ENCODE results near the gene ART5.
"Not testable (repeated sequence)": the region's sequence is repeated elsewhere in the genome, so short reads cannot be mapped to it uniquely, and the experiment has no call there.

ART5 gene

GRCh38 chr11:3605283-3605662, 36.5 kb downstream of the ART5 start:
- H3K9me3 ChIP-seq (ENCODE audit: control insufficient read depth, insufficient read depth, low read length): no peaks in the 10 kb centered on the region
- H3K27me3 ChIP-seq (ENCODE audit: control insufficient read depth, insufficient read depth, low read length): no peaks in the 10 kb centered on the region
- no peak overlapping the region for H3K4me3 ChIP-seq (ENCODE audit: low read length)
- DNase-seq (ENCODE audit: low read depth, low spot score): no peak
- WGBS (ENCODE audit: insufficient coverage, insufficient read length): no CpG with 5 or more reads among the region's 3 CpGs
- no peaks in the 10 kb centered on the region for H3K36me3 ChIP-seq (ENCODE audit: control insufficient read depth, insufficient read depth, low read length)
- H3K27ac ChIP-seq (ENCODE audit: low read length): no peak overlapping the region
- no peaks in the 10 kb centered on the region for H3K4me1 ChIP-seq (ENCODE audit: control insufficient read depth, insufficient read depth, low read length)

DNA sequence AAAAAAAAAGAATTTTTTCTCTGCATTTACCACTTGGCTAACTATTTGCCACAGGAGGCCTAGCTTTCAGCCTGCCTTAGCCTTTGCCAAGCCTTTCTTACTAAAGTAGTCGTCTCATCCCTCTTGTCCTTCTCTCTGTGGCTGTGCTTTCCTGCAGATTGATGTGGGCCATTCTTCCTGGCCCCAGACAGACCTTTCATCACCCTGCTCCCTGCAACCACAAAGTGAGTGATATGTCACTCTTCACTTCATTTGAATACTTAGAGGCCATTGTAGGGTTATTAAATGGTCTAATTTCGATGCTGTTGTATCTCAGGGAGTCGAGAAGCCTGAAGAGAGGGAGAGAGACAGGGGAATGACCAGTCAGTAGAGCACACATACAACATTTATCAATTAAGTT, 37.6 kb downstream of the ART5 start:
- Histone ChIP-seq H3K4me3 (ENCODE audit: low read length) (no peak overlapping the region), H3K27me3 (ENCODE audit: control insufficient read depth, insufficient read depth, low read length) (no peaks in the 10 kb centered on the region), H3K9me3 (ENCODE audit: control insufficient read depth, insufficient read depth, low read length) (no peaks in the 10 kb centered on the region), H3K4me1 (ENCODE audit: control insufficient read depth, insufficient read depth, low read length) (no peaks in the 10 kb centered on the region), H3K36me3 (ENCODE audit: control insufficient read depth, insufficient read depth, low read length) (no peaks in the 10 kb centered on the region), H3K27ac (ENCODE audit: low read length) (no peak overlapping the region)
- no CpG with 5 or more reads among the region's 3 CpGs for WGBS (ENCODE audit: insufficient coverage, insufficient read length)
- no peak for DNase-seq (ENCODE audit: low read depth, low spot score)

- not testable (repeated sequence) for DNase-seq (ENCODE audit: low read depth, low spot score); H3K4me3 ChIP-seq (ENCODE audit: low read length); H3K9me3 ChIP-seq (ENCODE audit: control insufficient read depth, insufficient read depth, low read length); H3K27ac ChIP-seq (ENCODE audit: low read length); H3K4me1 ChIP-seq (ENCODE audit: control insufficient read depth, insufficient read depth, low read length); H3K27me3 ChIP-seq (ENCODE audit: control insufficient read depth, insufficient read depth, low read length); H3K36me3 ChIP-seq (ENCODE audit: control insufficient read depth, insufficient read depth, low read length)
- WGBS (ENCODE audit: insufficient coverage, insufficient read length): no CpG with 5 or more reads among the region's 10 CpGs
Observed at GRCh38 chr11:3600201-3600600, 41.6 kb downstream of the ART5 start.

DNA sequence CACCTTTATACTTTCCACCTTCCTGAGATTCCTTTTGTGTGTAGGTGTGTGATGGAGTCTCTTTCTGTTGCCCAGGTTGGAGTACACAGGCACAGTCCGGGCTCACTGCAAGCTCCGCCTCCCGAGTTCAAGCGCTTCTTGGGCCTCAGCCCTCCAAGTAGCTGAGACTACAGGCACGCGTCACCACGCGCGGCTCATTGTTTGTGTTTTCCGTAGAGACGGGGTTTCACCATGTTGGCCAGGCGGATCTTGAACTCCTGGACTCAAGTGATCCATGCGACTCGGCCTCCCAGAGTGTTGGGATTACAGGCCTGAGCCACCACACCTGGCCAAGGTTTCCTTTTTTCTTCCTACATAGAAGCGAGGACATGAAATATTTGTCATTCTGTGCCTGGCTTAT, 44.0 kb downstream of the ART5 start:
- not testable (repeated sequence) for H3K36me3 ChIP-seq (ENCODE audit: control insufficient read depth, insufficient read depth, low read length); H3K9me3 ChIP-seq (ENCODE audit: control insufficient read depth, insufficient read depth, low read length); DNase-seq (ENCODE audit: low read depth, low spot score); H3K4me3 ChIP-seq (ENCODE audit: low read length); H3K27ac ChIP-seq (ENCODE audit: low read length); H3K4me1 ChIP-seq (ENCODE audit: control insufficient read depth, insufficient read depth, low read length); H3K27me3 ChIP-seq (ENCODE audit: control insufficient read depth, insufficient read depth, low read length)
- WGBS (ENCODE audit: insufficient coverage, insufficient read length): no CpG with 5 or more reads among the region's 15 CpGs

GRCh38 chr11:3591326-3591725, 50.5 kb downstream of the ART5 start:
- WGBS (ENCODE audit: insufficient coverage, insufficient read length): no CpG with 5 or more reads among the region's 24 CpGs
- not testable (repeated sequence) for H3K27ac ChIP-seq (ENCODE audit: low read length); H3K27me3 ChIP-seq (ENCODE audit: control insufficient read depth, insufficient read depth, low read length); H3K9me3 ChIP-seq (ENCODE audit: control insufficient read depth, insufficient read depth, low read length); H3K4me3 ChIP-seq (ENCODE audit: low read length); H3K4me1 ChIP-seq (ENCODE audit: control insufficient read depth, insufficient read depth, low read length); DNase-seq (ENCODE audit: low read depth, low spot score); H3K36me3 ChIP-seq (ENCODE audit: control insufficient read depth, insufficient read depth, low read length)

- H3K27ac ChIP-seq (ENCODE audit: low read length); H3K36me3 ChIP-seq (ENCODE audit: control insufficient read depth, insufficient read depth, low read length); H3K4me3 ChIP-seq (ENCODE audit: low read length); DNase-seq (ENCODE audit: low read depth, low spot score); H3K9me3 ChIP-seq (ENCODE audit: control insufficient read depth, insufficient read depth, low read length); H3K27me3 ChIP-seq (ENCODE audit: control insufficient read depth, insufficient read depth, low read length); H3K4me1 ChIP-seq (ENCODE audit: control insufficient read depth, insufficient read depth, low read length): not testable (repeated sequence)
- no CpG with 5 or more reads among the region's 2 CpGs for WGBS (ENCODE audit: insufficient coverage, insufficient read length)
Observed at GRCh38 chr11:3590193-3590592, 51.6 kb downstream of the ART5 start.

- not testable (repeated sequence) for DNase-seq (ENCODE audit: low read depth, low spot score)
Observed at GRCh38 chr11:3588776-3589175, 53.0 kb downstream of the ART5 start.

More at GRCh38 chr11:3588776-3589175, 53.0 kb downstream of the ART5 start:
- not testable (repeated sequence) for H3K27me3 ChIP-seq (ENCODE audit: control insufficient read depth, insufficient read depth, low read length); H3K9me3 ChIP-seq (ENCODE audit: control insufficient read depth, insufficient read depth, low read length); H3K36me3 ChIP-seq (ENCODE audit: control insufficient read depth, insufficient read depth, low read length); H3K27ac ChIP-seq (ENCODE audit: low read length); H3K4me3 ChIP-seq (ENCODE audit: low read length); H3K4me1 ChIP-seq (ENCODE audit: control insufficient read depth, insufficient read depth, low read length)
- no CpG with 5 or more reads among the region's 11 CpGs for WGBS (ENCODE audit: insufficient coverage, insufficient read length)
